Astrocyte of the spinal cord (primary cell): ENCODE results near the gene OSBPL10.

Source experiments
- DNase-seq: peaks from one replicate; pipeline ENCODE4 v3.0.0; 2011; ENCODE audit warnings: low read depth, low spot score
- H3K4me3 ChIP-seq: 2 replicates; pipeline ENCODE4 v1.5.1; 2011; ENCODE audit warnings: low read depth, mild to moderate bottlenecking, low read length, moderate library complexity
- CTCF ChIP-seq: IDR thresholded peaks from 2 replicates; pipeline ENCODE4 v1.5.1; 2012; ENCODE audit warnings: low read depth, mild to moderate bottlenecking, low read length, inconsistent platforms
- in situ Hi-C: cut with HindIII; loops from 2 replicates; pipeline ENCODE4 v1.10.0; 2017; ENCODE audit warnings: low sequenced_read_pairs

OSBPL10 gene

GRCh38 chr3:31896648-31897433 lies 84.2 kb downstream of the OSBPL10 start:
- H3K4me3 ChIP-seq: no peak overlapping the region
- in situ Hi-C loops: no loop called here
- TF ChIP-seq CTCF: no peak
- DNase-seq: no peak

- no peak overlapping the region for H3K4me3 ChIP-seq
- in situ Hi-C loops: no loop called here
- TF ChIP-seq CTCF: no peak
- DNase-seq: no peak
Measured at GRCh38 chr3:31896026-31896425, 85.0 kb downstream of the OSBPL10 start.

- in situ Hi-C loops: no loop called here
- no peak for TF ChIP-seq CTCF
- no peak overlapping the region for H3K4me3 ChIP-seq
- DNase-seq: no peak
Measured at GRCh38 chr3:31895471-31895870, 85.6 kb downstream of the OSBPL10 start.

- no peak overlapping the region for H3K4me3 ChIP-seq
- DNase-seq: no peak
- in situ Hi-C loops: no loop called here
- no peak for TF ChIP-seq CTCF
Measured at GRCh38 chr3:31892916-31893573, 88.0 kb downstream of the OSBPL10 start.

- no peak for TF ChIP-seq CTCF
- no peak for DNase-seq
- H3K4me3 ChIP-seq: no peak overlapping the region
- in situ Hi-C loops: no loop called here
Measured at GRCh38 chr3:31892500-31892899, 88.6 kb downstream of the OSBPL10 start.

- H3K4me3 ChIP-seq: no peak overlapping the region
- TF ChIP-seq CTCF: no peak
- DNase-seq: no peak
- in situ Hi-C loops: no loop called here
Measured at GRCh38 chr3:31891876-31892455, 89.1 kb downstream of the OSBPL10 start.
